ENCODE data around the gene SLC12A6. TPM values are rescaled to one million over a fixed set of nuclear protein-coding genes. Genes with fewer than 3 reads are reported as not detected.

Gene SLC12A6
- polyA plus RNA-seq, 2 of the 4 experiments (the other 2 are of a cell fraction) = 6.0 to 21.3 TPM

- no peaks in the 10 kb centered on the region for H3K4me1 ChIP-seq
- no peaks in the 10 kb centered on the region for H3K9me3 ChIP-seq
- H3K27ac ChIP-seq = no peak overlapping the region
- no peak overlapping the region for H3K4me3 ChIP-seq
- no peak for DNase-seq (ENCODE audit: low read depth in 1 of 2, low spot score in 1 of 2)
- ChIA-PET POLR2A (interaction anchor here (0.6 to 3.3 kb wide), 2 partner anchors 10 to 260 kb away, joined by 3 to 24 read pairs; partner anchors contain the start of gene SLC12A6), CTCF (interaction anchor here (1.2 to 4.2 kb wide), 6 partner anchors 9 to 39 kb away, joined by 3 to 28 read pairs (median 10); partner anchors contain the start of genes LPCAT4, NOP10, NUTM1 and SLC12A6)
- ATAC-seq = no peak
- no peak for TF ChIP-seq RAD21 (conservative IDR thresholded peaks at IDR 0.05 in 1 of 2, IDR thresholded peaks at IDR 0.05 in 1 of 2)
- no peak for TF ChIP-seq POLR2A (IDR thresholded peaks at IDR 0.05; ENCODE audit: low read length)
- TF ChIP-seq EHF (CRISPR knock-in tag; IDR thresholded peaks at IDR 0.05) = no peak
- no peak for TF ChIP-seq CHD2 (IDR thresholded peaks at IDR 0.05; ENCODE audit: low read length, partially characterized antibody)
- no peak for TF ChIP-seq SREBF2 (IDR thresholded peaks at IDR 0.05)
- no peak for TF ChIP-seq ZC3H11A (IDR thresholded peaks at IDR 0.05)
- no peak for TF ChIP-seq FOXS1 (CRISPR knock-in tag; IDR thresholded peaks at IDR 0.05)
- TF ChIP-seq CBX8 (IDR thresholded peaks at IDR 0.05) = no peak
- TF ChIP-seq NFE2L2 (conservative IDR thresholded peaks at IDR 0.05; ENCODE audit: low read length) = no peak
- TF ChIP-seq NPAS2 (CRISPR knock-in tag; IDR thresholded peaks at IDR 0.05; ENCODE audit: borderline replicate concordance) = no peak
- no peak for TF ChIP-seq FOSL2 (IDR thresholded peaks at IDR 0.05)
- no peak for TF ChIP-seq FOSL2 (CRISPR knock-in tag; IDR thresholded peaks at IDR 0.05)
- no peak for TF ChIP-seq BCL3 (IDR thresholded peaks at IDR 0.05)
- TF ChIP-seq ESRRA (IDR thresholded peaks at IDR 0.05; ENCODE audit: borderline replicate concordance, low read length) = no peak
- TF ChIP-seq FOSB (CRISPR knock-in tag; IDR thresholded peaks at IDR 0.05) = no peak
- no peak for TF ChIP-seq RFX5 (IDR thresholded peaks at IDR 0.05)
- TF ChIP-seq USF2 (IDR thresholded peaks at IDR 0.05) = no peak
- TF ChIP-seq HES2 (IDR thresholded peaks at IDR 0.05) = no peak
- no peak for TF ChIP-seq RCOR1 (IDR thresholded peaks at IDR 0.05; ENCODE audit: low read depth, low read length)
- H3K4me2 ChIP-seq = no peak overlapping the region
- 82% methylated on average over 4 of the region's 4 CpGs for WGBS (ENCODE audit: missing lambda C conversion rate)
- FAIRE-seq = peak; percentile 54
Observed at GRCh38 chr15:34327906-34328305, 9.7 kb downstream of the SLC12A6 start.

GRCh38 chr15:34325368-34325767, 12.2 kb downstream of the SLC12A6 start:
- TF ChIP-seq MAFK (IDR thresholded peaks at IDR 0.05; ENCODE audit: partially characterized antibody) = no peak
- no peak for TF ChIP-seq EP300 (IDR thresholded peaks at IDR 0.05)
- no peak for TF ChIP-seq TFCP2L1 (CRISPR knock-in tag; IDR thresholded peaks at IDR 0.05)
- no peak for TF ChIP-seq FOSL2 (IDR thresholded peaks at IDR 0.05)
- TF ChIP-seq FOSL2 (CRISPR knock-in tag; IDR thresholded peaks at IDR 0.05) = no peak
- no peak for TF ChIP-seq KDM5A (IDR thresholded peaks at IDR 0.05)
- TF ChIP-seq ZNF302 (CRISPR knock-in tag; IDR thresholded peaks at IDR 0.05) = no peak
- TF ChIP-seq MYC (IDR thresholded peaks at IDR 0.05; ENCODE audit: borderline replicate concordance, low read length) = no peak
- TF ChIP-seq CEBPB (IDR thresholded peaks at IDR 0.05) = no peak
- TF ChIP-seq MAX (IDR thresholded peaks at IDR 0.05) = no peak
- TF ChIP-seq NFE2L2 (conservative IDR thresholded peaks at IDR 0.05; ENCODE audit: low read length) = no peak
- TF ChIP-seq ZC3H11A (IDR thresholded peaks at IDR 0.05) = no peak
- no peak for TF ChIP-seq HDAC2 (IDR thresholded peaks at IDR 0.05)
- no peak for TF ChIP-seq EHF (CRISPR knock-in tag; IDR thresholded peaks at IDR 0.05)
- TF ChIP-seq CHD2 (IDR thresholded peaks at IDR 0.05; ENCODE audit: low read length, partially characterized antibody) = no peak
- TF ChIP-seq JUN (IDR thresholded peaks at IDR 0.05) = no peak
- no peak for TF ChIP-seq ELK1 (IDR thresholded peaks at IDR 0.05; ENCODE audit: low read depth, low read length)
- TF ChIP-seq MAZ (IDR thresholded peaks at IDR 0.05; ENCODE audit: borderline replicate concordance, low read depth, low read length) = no peak
- TF ChIP-seq ATOH8 (CRISPR knock-in tag; IDR thresholded peaks at IDR 0.05; ENCODE audit: low read depth) = no peak

More at GRCh38 chr15:34325368-34325767, 12.2 kb downstream of the SLC12A6 start:
- ChIA-PET POLR2A (no interaction called here), CTCF (interaction anchor here (1.1 to 1.4 kb wide), 4 partner anchors 13 to 115 kb away, joined by 3 to 5 read pairs (median 4); partner anchors contain the start of gene KATNBL1)
- Histone ChIP-seq H3K4me1 (no peaks in the 10 kb centered on the region), H3K9me3 (no peaks in the 10 kb centered on the region), H3K27ac (no peak overlapping the region), H3K4me3 (no peak overlapping the region), H3K4me2 (no peak overlapping the region)
- DNase-seq (ENCODE audit: low read depth in 1 of 2, low spot score in 1 of 2) (no peak), ATAC-seq (no peak), FAIRE-seq (no peak)
